AG20443 (cell line): Measurements from ENCODE around the gene MINK1.
"Not testable (repeated sequence)": the region's sequence is repeated elsewhere in the genome, so short reads cannot be mapped to it uniquely, and the experiment has no call there.

ENCODE experiments used
- DNase-seq: peaks from one replicate; pipeline ENCODE4 v3.0.0; 2012; ENCODE audit warnings: low spot score, mixed read lengths

The MINK1 gene

DNA sequence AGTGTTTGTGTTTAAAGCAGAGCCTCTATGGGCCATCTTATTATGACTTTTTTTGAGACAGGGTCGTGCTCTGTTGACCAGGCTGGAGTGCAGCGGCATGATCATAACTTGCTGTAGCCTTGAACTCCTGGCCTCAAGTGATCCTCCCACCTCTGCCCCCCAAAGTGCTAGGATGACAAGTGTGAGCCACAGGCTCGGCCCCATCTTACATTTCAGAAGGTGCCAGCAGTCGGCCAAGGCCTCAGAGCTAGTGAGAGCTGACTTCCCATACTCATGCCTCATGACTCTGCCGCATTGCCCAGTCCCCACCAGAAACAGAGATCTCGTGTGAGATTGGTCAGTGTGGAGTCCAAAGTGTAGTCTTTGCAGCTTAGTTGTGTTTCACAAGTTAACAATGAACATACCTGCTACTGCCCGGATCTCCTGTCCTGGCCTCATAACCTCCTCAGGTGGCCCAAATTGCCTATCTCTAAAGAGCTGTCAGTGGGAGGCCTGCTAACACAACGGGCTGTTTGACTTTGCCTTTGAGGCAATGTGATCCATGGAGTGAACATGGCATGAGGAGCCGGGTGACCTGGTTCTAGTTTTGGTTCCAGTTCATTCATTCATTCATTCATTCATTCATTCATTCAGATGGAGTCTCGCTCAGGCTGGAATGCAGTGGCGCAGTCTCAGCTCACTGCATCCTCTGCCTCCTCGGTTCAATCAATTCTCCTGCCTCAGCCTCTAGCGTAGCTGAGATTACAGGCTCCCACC, 13.7 kb downstream of the MINK1 start:
- DNase-seq = no peak

DNA sequence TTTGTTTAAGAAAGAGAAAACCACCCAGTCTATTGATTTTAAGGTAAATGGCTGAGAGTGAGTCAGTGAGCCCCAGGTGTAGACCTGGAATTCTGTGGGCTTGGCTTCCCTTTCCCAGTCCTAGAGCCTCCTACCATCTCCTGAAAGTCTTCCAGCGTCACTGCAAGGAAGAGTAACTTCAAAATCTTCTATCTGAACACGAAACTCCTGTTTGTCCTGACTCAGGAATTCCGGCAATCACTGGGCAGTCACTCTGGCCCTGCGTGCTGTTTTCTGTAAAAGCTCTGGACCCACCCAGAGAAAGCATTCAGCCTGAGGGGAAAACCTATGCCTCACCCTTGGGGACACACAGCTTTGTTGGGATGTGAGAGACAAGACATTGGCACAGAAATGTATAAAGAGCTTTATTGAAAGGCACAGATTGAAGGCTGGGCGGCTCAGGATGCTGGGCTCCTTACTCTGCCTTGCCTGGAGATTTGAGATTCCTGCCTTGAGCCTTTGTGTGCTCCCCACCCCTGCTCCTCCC, 15.9 kb downstream of the MINK1 start:
- peak; percentile 78 for DNase-seq

DNA sequence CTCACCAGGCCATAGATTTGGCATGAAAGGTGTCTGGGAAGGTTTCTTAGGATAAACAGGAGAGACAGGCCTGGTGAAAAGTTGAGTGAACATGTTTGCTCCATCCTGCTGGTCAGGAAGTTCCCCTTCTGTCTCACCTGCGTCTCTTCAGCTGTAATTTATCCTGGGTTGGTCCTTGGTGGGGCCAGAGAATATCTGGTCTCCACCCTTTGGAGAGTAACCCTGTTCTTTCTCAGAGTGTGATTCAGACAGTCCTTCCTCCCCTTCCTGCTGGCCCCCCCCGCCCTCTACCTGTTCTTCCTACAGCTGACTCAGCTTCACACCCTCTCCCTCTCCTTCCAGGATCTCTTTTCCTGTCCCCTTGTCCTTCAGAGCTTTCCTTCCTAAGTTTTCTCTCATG, 17.1 kb downstream of the MINK1 start:
- DNase-seq = no peak

DNA sequence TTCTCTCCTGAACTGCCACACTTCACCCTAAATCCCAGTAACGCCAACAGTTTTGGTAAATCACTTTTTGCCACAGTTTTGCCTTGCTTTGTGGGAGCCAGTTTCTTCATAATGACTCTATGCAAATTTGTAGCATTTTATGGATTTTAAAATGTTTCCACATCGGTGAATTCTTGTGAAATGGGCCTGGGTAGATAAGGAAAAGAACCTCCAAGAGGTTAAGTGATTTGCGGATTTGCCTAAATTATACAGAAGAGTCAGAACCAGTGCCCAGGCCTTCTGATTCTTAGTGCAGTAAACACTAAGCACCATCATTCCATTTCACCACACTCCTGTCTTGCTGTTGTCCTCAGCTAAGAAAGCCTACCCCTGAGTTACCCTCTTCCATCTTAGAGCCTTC, 17.9 kb downstream of the MINK1 start:
- no peak for DNase-seq

DNA sequence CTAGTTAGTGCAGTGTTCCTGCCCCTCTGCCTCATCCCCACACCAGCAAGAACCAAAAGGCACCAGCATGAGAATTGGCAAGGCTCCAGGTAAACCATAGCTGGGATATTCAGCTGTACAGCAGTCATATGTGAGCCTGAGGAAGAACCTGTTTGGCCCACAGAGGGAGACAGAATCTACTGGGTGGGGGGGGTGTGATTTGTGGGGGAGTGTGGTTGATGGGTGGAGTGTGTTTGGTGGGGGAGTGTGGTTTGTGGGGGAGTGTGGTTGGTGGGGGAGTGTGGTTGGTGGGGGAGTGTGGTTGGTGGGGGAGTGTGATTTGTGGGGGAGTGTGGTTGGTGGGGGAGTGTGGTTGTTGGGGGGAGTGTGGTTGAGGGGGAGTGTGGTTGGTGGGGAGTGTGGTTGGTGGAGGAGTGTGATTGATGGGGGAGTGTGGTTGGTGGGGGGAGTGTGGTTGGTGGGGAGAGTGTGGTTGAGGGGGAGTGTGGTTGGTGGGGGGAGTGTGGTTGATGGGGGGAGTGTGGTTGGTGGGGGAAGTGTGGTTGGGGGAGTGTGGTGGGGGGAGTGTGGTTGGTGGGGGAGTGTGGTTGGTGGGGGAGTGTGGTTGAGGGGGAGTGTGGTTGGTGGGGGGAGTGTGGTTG, 19.5 kb downstream of the MINK1 start:
- peak; percentile 61 for DNase-seq

DNA sequence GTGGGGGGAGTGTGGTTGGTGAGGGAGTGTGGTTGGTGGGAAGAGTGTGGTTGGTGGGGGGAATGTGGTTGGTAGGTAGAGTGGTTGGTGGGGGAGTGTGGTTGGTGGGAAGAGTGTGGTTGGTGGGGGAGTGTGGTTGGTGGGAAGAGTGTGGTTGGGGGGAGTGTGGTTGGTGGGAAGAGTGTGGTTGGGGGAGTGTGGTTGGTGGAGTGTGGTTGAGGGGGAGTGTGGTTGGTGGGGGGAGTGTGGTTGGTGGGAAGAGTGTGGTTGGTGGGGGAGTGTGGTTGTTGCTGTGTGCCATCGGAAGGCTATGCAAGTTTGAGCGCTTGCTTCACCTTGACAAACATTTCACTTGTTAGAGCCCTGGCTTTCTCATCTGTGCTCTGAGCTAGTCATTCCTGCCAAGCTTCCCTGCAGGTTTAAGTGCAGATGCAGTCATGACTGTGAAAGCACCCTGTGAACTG, 20.1 kb downstream of the MINK1 start:
- no peak for DNase-seq

DNA sequence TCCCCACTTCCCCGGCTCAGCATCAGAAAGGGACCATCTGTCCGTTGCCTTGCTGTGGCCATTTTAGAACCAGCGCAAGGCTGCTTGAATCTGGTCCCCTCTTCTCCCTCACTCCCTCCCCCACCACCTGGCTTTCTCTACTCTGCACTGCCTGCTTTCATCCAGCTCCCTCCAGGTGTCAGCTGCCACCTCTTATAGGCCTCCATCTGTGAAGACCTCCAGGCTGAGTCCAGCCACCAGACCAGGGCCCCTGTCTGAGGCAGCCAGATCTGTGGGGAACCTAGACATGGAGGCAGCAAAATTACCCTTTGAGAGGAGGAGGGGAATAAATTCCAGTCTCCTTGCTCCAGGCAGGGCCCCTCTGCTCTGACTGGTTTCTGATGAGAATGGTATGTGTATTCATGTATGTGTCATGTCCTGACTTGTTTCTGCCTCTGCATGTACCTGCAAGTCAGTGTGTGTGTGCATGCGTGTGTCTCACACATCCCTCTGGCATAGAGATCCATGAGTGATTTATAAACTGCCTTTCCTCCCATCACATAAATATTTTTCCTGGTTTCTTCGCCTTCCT, 21.1 kb downstream of the MINK1 start:
- no peak for DNase-seq

DNA sequence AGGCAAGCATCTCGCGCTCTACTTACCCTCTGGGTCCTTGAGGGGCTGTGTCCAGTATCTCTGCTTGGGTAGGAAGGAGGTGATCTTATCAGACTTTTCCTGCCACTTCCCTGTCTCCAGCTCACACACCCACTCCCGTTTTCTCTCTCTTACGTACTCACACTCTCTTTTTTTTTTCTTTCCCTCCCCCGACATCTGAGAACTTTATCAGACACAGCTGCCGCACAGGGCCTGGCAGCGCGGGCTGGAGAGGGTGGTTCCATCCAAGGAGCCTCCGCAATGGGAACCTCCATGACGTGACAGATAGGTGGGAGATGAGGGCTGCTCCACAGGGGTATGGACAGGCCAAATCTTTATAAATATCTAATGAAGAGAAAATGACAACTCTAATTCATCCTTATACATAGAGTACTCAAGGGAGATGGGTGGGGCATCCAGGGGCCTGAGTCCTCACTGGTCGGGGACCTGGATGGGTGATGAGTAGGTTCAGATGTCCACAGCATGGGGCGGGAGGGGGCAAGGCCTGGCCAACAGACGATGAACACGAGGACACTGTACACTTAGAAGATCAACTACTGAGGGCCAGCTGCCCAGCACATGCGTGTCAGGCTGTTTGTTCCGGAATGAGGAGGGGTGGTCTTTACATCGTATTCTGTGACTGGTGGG, 23.3 kb downstream of the MINK1 start:
- no peak for DNase-seq

DNA sequence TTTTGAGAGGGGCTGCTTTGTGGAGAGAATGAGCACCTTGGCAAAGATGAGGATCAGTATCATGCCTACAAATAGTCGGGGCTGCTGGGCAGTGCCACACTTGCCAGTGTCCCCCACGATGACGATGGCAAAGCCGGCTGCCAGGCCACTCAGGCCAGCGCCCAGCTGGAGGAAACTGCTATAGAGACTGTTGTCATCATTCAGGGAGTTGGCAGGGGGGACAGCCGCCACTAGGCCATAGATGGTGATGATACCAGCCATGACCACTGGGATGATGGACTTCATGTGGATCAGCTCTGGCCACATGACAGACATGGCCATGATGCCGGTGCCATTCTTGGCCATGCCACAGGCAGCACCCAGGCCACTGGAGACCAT, 23.8 kb downstream of the MINK1 start:
- no peak for DNase-seq

DNA sequence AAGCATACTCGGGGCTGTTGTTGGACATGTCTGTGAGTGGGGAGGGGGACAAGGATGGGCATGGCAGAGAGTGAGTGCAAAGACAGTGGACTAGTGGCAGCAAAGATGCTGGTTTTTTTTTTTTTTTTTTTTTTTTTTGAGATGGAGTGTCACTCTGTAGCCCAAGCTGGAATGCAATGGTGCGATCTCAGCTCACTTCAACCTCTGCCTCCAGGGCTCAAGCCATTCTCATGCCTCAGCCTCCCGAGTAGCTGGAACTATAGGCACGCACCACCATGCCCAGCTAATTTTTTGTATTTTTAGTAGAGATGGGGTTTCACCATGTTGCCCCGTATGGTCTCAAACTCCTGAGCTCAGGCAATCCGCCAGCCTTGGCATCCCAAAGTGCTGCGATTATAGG, 24.2 kb downstream of the MINK1 start:
- not testable (repeated sequence) for DNase-seq

DNA sequence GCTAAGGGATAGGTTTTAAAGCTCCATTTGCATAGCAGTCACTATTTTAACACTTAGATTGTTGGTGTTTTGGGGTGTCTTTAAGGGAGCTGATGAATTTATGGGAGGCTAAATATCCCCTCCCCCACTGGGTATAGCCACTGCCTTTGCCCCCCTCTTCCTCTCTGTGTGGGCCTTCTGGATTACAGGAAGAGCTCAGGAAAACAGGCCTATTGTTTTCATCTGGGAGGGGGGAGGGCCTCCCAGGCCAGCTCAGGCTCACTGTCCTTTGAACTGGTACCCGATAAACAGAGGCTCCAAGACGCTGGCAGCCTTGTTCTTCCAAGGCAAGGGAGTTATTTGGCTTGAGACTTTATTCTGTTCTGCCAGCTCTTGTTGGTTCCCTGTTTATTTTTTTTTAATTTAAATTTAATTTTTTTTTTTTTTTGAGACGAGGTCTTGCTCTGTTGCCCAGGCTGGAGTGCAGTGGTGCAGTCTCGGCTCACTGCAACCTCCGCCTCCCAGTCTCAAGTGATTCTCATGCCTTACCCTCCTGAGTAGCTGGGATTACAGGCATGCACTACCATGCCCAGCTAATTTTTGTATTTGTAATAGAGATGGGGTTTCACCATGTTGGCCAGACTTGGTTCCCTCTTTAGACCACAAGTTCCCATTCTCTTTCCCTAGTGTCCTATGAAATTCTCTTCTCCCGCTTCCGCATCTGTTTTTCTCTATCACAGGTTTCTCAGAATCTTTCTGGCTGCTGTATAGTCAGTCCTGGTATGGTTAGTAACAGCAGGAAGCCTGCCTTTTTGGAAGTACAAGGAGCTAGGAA, 25.1 kb downstream of the MINK1 start:
- DNase-seq = no peak

DNA sequence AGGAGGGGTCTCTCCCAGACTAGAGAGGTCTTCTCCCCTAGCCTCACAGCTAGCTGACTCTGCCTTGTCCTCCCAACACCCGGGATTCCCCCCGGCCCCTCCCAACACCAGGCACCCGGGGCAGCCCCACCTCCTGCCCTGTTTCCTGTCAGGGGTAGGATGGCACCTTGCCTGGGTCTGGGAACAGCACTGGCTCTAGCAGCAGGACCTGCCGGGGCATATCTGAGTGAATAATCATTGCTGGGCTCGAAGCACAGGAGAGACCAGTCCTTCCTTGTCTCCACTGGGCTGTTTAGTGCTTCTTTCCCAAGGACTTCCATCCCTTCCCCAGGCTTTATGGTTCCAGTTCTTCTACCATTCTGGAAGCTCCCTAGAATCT, 25.7 kb downstream of the MINK1 start:
- DNase-seq = peak; percentile 46

DNA sequence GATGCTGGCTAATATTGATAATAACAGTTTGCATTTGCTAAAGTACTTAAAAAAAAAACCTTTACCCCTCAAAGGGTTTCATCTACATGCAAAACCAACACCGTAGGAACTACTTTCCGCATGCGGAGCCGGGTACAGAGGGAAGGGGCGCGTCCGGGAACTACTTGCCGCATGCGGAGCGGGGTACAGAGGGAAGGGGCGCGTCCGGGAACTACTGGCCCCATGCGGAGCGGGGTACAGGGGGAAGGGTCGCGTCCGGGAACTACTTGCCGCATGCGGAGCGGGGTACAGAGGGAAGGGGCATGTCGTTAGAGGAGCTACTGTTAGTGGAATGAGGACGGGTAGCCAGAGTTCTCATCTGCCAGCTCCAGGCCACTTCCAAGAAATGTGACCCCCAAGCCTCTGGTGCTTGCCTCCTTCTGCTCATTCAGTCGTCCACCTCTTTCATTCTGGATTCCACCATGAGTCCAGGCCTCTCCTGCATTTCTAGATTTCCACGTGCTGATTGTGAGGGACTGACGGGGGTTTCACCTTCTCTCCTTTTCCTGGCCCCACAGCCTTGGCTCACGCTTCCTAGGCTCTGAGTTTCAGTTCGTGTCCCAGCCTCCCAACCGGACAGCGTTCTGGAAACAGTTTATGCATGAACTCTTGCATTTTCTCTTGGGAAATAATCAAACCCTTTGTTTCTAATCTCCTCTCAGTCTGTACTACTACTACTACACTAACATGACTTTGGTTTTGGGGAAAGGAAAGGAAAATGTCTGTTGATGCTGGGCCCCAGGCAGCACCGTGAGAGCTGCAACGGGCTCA, 26.9 kb downstream of the MINK1 start:
- DNase-seq = no peak

DNA sequence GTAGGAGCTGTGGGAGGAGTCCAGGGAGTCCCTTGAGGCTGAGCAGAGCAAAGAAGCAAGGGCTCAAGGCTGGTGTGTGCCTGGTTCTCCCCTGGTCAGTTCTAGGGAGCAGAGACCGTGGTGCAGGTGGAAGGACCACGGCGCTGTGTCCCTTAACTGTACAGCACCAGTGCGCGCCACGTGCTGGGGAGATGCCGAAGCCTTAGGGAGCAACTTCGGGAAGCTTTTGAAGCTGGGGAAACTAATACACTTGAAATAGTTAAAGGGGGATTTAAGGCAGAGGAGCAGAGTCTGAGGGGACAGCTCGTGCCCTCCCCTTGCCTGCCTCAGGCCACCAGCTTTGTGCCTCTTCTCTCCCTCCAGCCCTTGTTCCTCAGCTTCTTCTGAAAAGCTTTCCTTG, 27.5 kb downstream of the MINK1 start:
- no peak for DNase-seq

DNA sequence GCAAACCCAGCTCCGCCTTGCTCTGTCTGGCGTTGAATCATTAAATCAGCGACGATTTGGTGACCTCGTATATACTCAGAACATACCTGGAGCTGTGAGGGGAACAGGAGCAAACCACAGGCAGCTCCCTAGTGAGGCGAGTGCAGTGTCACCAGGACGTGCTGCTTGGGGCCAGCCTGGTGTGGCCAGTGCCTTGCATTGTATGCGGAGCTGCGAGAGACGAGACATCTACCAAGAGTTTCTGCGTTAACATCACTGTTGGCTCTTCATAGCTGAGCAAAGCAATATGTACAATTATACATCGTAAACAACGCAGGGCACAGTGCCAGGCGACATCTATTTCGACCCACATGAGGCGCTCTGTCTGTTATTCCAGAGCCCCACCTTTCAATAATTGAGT, 27.9 kb downstream of the MINK1 start:
- no peak for DNase-seq

DNA sequence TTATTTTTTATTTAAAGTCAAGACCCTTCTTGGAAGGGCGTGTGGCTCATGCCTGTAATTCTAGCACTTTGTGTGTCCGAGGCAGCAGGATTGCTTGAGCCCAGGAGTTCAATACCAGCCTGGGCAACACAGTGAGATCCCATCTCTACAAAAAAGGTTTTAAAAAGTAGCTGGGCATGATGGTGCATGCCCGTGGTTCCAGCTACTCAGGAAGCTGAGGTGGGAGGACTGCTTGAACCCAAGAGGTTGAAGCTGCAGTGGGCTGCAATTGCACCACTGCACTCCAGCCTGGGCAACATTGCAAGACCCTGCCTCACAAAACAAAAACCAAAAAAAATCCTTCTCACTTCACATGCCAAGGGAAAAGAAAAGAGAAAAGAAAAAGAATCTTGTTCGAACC, 29.6 kb downstream of the MINK1 start:
- DNase-seq = no peak

DNA sequence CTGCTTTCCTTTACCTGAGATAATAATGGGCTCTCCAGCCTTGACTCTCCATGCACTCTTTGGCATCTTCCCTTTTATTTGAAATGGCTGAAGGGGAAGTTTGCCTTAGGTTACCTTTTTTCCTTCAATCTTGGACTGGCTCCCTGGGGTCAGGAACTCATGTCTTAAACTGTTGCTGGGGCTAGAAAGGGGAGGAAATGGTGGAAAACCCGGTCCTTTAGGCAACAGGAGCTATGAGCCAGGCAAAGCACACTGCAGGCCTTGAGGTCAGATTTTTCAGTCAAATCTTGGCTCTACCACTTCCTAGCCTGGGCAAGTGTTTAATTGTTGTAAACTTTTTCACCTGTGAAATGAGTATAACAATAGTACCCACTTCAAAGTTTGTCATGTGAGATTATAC, 30.2 kb downstream of the MINK1 start:
- DNase-seq = no peak

DNA sequence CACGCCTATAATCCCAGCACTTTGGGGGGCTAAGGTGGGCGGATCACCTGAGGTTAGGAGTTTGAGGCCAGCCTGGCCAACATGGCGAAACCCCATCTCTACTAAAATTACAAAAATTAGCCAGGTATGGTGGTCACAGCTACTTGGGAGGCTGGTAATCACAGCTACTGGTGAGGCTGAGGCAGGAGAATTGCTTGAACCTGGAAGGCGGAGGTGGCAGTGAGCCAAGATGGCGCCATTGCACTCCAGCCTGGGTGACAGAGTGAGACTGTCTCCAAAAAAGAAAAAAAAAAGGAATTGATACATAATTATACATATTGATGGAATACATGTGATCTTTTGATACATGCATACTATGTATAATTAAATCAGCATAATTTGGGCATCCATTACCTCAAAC, 34.4 kb downstream of the MINK1 start:
- not testable (repeated sequence) for DNase-seq

DNA sequence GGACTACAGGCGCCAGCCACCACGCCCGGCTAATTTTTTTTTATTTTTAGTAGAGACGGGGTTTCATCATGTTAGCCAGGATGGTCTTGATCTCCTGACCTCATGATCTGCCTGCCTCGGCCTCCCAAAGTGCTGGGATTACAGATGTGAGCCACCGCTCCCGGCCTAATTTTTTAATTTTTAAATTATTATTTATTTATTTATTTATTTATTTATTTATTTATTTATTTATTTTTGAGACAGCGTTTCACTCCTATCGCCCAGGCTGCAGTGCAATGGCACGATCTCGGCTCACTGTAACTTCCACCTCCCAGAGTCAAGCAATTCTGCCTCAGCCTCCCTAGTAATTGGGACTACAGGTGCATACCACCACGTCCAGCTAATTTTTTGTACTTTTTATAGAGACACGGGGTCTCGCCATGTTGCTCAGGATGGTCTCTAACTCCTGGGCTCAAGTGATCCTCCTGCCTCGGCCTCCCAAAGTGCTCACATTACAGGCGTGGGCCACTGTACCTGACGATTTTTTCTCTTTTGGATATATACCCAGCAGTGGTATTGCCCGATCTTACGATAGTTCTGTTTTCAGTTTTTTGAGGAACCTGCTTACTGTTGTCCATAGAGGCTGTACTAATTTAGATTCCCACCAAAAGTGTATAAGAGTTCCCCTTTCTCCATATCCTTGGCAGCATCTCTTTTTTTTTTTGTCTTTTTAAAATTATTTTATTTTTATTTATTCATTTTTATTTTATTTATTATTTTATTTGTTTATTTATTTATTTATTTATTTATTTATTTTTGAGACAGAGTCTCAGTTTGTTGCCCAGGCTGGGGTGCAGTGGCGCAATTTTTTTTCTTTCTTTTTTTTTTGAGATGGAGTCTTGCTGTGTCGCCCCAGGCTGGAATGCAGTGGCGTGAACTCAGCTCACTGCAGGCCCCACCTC, 36.2 kb downstream of the MINK1 start:
- DNase-seq = not testable (repeated sequence)

DNA sequence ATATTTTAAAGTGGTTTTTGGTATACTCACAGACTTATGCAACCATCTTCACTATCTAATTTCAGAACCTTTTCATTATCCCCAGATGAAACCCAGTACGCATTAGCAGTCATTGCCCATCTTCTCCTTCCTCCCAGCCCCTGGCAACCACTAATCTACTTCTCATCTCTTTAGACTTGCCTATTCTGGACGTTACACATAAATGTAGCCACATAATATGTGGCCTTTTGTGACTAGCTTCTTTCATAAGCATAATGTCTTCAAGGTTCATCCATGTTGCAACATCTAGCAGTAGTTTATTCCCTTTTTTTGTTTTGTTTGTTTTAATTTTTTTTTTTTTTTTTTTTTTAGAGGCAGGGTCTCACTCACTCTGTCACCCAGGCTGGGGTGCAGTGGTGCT, 37.7 kb downstream of the MINK1 start:
- no peak for DNase-seq
